Activated gamma-delta T cell treated with anti-CD3 and anti-CD28 coated beads, Interleukin-2, amount 50 U/mL, for 16 hours (primary cell): ENCODE results near the gene LTBP1.
"Not testable (repeated sequence)": the region's sequence is repeated elsewhere in the genome, so short reads cannot be mapped to it uniquely, and the experiment has no call there.

Source experiments
- DNase-seq: peaks from one replicate; pipeline ENCODE4 v3.0.0-alpha.2; 2020; ENCODE audit warnings: low read depth

Gene LTBP1

DNA sequence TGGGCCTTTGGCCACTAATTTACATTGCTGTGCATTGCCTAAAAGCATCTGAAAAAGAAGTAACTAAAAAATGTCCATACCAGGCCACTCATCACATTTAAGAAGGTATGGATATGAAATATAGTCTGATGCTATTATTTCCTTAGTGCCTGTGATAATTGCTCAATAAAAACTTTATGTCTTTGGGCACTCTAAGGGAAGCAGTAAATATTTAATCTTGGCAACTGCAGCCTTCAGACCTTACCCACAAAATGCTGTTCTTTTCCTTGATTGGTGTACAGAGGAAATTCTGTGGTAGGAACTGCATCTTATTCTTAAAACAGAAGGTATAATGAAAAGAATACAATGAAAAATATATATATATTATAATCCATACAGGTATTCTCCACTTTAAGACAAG is 403.9 kb downstream of the LTBP1 start:
- no peak for DNase-seq

DNA sequence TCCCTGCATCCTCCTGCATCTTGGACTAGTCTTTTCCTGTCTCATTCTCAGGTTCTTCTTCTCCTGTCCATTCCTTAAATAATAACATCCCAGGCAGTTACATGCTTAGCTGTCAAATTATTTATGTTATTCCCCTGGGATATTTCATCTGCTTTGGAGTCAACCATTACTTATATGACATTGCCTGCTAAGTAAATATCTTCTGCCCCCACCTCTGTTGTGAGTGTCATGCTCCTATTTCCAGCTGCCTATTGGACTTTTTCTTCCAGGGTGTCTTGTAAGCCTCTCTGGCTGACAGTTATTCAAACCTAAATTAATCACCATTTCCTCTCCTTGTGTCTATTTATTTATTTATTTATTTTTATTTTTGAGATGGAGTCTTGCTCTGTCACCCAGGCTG is 405.0 kb downstream of the LTBP1 start:
- DNase-seq = no peak

DNA sequence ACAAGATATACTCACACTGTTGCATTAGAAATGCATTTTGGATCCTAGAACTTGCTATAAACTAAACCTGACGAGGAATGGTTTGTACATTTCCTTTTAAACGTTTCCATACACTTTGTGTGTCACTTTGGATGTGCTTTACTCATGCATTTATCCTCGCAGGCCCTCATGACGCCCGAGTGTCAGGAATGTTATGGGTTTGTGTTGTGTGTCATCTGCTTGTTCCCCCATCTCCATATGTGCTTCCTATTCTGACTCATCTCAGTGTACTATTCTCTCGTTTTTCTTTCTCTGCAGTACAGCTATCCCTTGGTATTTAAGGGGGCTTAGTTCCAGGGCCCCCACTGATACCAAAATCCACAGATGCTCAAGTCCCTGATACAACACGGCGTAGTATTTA is 408.2 kb downstream of the LTBP1 start:
- DNase-seq = no peak

GRCh38 chr2:33358878-33359277 is 412.1 kb downstream of the LTBP1 start:
- DNase-seq = no peak

DNA sequence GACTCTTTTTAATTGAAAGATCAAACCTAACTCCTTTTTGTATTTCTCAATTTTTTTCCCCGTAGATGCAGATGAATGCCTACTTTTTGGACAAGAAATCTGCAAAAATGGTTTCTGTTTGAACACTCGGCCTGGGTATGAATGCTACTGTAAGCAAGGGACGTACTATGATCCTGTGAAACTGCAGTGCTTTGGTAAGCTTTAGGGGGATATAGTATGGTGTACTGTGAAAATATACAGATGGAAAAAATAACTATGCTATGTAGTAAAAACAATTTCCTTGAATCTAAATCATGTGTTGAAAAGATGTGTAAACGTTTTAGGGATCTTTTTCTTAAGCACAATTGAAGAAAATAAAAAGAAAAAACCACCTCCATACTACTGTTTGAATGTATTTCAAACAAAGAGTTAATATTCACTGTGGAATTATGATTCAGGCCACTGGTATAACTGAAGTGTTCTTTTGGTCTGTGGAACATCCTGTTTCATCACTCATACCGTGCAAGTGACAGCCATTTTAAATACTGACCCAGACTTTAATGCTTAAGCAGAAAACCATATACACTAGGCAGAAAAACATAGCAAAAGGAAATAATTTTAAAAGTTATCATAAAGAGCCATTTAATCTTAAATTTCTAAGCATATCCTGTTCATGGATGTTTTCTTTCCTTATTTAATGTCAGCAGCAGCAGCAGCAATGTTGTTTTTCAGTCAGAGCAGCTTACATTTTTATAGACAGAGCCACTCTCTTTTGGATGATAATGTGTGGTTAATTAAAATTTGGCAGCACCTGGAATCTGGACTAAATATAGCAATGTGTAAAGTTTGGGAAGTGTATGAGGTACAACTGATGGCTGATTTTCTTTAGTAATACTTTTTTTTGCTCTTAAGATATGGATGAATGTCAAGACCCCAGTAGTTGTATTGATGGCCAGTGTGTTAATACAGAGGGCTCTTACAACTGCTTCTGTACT is 416.9 kb downstream of the LTBP1 start:
- no peak for DNase-seq

- no peak for DNase-seq
Measured at GRCh38 chr2:33365264-33365970, 418.7 kb downstream of the LTBP1 start.

- no peak for DNase-seq
Measured at GRCh38 chr2:33366473-33366872, 419.7 kb downstream of the LTBP1 start.

- DNase-seq = not testable (repeated sequence)
Measured at GRCh38 chr2:33368524-33368923, 421.8 kb downstream of the LTBP1 start.

- DNase-seq = no peak
Measured at GRCh38 chr2:33369191-33369590, 422.4 kb downstream of the LTBP1 start.

DNA sequence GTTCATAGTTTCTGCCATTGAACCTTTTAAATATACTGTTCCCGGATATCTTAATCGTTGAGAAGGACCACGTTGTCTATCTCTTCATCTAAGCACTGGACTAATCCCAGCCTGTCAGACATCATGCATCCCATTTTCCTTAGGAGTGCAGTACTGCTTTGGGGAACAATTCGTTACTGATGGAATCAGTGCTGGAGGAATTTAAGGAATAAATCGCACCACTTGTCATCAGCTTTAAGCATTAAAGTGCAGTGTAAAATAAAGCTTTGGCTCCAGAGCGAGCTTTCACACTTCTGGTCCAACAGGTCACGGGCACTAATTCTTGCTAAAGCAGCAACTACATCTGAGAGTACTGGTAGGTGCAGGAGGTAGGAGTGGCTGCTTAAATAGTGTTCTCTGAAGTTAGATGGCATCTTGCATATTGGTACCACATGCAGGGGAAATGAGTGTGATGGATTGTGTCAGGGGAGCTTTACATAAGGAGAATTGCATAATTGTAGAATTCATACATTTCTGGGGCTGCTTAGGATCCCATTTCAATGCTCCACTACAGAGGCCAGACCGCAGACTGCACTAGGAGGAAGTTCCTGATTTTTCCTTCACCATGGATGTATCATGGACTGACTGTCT is 424.0 kb downstream of the LTBP1 start:
- DNase-seq = no peak

DNA sequence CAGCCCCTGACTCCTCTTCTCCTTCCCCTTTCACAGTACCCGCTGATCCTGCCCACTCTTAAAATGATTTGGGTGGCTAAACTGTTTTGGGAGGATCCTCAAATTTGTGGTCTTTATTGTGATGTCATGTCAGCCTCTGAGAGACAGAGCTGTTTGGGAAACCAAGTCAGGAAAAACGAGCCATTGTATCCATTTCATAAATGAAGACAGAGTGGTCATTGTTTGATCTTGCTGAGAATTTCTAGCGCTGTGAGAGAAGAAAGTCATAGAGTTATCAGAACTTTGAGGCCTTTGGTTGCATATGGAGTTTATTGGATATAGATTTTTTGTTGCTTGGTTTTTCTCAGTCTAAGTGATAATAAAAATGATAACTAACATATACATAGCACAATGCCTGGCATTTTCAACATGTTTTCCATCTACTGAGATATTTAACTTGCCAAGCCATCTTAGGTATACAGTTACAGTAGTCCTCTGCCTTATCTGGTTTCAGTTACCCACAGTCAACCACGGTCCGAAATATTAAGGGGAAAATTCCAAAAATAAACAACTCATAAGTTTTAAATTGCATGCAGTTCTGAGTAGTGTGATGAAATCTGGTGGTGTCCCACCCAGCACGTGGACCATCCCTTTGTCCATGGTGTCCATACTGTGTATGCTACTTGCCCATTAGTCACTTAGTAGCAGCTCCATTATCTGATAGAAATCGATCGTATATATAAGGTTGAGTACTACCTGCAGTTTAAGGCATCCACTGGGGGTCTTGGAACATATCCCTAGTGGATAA is 424.7 kb downstream of the LTBP1 start:
- no peak for DNase-seq

- no peak for DNase-seq
Measured at GRCh38 chr2:33372940-33373553, 426.3 kb downstream of the LTBP1 start.

DNA sequence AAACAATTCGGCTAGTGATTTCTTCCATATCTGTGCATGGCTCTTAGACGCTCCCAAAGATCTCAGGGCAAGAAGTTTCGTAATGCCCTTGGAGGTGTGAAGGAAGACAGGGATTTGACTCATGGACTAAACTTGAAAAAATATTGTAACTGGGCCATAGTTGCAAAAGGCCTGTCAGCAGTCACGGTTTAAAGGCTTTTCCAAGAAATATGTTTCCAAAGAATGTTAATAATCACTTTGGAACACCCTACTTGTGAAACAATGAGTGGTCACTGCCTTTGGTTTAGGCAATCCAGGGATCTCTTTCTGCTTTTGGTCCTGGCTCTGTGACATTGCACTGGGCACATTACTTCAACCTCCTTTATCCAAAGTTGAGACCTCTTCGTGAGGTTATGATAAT is 427.2 kb downstream of the LTBP1 start:
- no peak for DNase-seq

DNA sequence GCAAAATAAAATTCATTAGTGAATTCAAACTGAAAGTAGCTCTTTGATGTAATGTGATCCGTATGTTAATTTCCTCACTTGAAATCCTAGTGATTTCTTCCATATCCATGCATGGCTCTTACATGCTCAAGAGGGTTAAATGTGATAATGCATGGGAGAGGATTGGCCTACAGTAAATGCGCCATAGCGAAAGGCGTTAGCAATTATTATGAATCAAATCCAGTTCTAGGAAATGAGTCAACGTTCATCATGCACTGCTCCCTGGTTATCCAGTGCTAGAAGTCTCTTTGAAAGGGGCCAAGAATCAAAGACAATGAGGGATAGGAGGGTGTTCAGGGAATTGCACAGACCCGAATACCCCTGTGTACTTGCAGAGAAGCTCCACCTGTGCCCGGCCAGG is 428.3 kb downstream of the LTBP1 start:
- DNase-seq = no peak

DNA sequence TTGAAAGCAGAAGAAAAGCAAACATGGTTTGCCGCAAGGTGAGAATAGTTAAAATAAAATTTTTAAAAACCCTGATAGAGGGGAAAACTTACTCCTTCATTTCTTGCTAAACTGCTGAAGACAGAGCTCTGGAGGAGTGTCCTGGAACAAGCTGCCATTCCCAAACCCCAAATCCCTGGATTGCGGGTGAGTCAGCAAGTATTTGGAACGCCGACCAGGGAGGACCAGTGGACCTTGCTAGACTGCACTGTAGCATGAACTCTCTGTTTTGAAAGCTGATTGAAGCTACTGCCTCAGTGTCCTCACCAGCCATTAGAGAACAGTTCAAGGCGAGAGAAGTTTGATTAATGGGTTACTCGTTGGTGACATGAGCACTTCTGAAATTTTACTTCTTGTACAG is 430.3 kb downstream of the LTBP1 start:
- no peak for DNase-seq

DNA sequence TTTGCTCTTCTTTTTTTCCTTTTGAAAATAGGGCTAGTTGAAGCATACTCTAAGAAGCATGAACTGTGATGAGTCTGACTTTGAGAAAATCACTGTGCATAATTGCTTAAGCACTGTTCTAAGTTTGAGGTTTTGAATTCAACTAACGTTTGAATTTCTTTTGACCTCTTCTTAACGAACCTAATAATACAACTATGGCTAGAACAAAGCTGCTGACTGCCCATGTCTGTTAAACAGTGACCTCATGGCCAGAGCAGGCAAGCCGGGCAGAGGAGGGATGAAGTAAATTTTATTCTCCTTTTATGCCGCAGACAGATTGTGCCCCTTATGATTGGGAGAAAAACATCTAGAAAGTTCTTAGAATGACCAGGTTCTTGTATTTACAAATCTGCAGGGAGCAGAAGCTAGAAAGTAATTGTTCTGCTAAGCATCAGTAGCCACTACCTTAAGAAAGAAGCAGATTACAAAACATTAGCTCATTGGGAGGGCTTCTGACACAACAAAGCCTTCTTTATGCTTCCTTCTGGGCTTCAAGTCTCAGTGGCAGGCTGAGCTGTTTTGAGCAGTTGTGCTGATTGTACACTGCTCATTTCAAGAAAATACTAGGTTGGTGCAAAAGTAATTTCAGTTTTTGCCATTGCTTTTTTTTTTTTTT is 431.9 kb downstream of the LTBP1 start:
- DNase-seq = no peak

DNA sequence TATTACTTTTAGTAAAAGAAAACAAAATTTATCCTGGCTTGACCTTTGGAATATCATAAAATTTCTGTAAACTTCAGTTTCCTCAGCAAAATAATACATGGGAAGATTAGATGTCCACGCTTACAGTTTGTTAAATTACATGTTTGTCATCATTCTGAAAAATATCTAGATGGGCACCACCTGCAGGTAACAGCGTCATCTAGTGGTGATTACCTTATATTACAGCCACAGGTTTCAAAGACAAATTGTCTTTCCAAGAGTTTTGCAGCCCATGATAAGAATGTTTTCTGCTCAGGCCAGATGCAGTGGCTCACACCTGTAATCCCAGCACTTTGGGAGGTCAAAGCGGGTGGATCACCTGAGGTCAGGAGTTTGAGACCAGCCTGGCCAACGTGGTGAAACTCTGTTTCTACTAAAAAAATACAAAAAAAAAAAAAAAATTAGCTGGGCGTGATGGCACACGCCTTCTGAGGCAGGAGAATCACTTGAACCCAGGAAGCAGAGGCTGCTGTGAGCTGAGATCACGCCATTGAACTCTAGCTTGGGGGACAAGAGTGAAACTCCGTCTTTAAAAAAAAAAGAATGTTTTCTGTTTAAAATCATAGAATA is 433.4 kb downstream of the LTBP1 start:
- DNase-seq = no peak

GRCh38 chr2:33380719-33381118 is 434.0 kb downstream of the LTBP1 start:
- DNase-seq = no peak

GRCh38 chr2:33381301-33381858 is 434.6 kb downstream of the LTBP1 start:
- DNase-seq = no peak
